K562 (cell line): Measurements from ENCODE around the gene RPS6KA6. TPM values are rescaled to one million over a fixed set of nuclear protein-coding genes. Genes with fewer than 3 reads are reported as not detected.

ENCODE experiments used
- ATAC-seq: fragments of 200-7000 bp; cut with Tn5 transposase; 3 replicates; pipeline ENCODE4 v1.9.1; 2020; ENCODE audit warnings: moderate library complexity
- BruUV-seq: library from RNA; stranded (reverse); fragments of 400-500 nt; replicated peaks from 2 replicates; lab custom pipeline; 2021; lab: Mats Ljungman, UMichigan
- CTCF ChIA-PET: fragments of 300-600 bp; formaldehyde crosslinking; extraction: SDS; loops from one replicate; lab custom pipeline; 2021; ENCODE audit warnings: low intra/inter-chr PET ratio; lab: Yijun Ruan, JAX
- POLR2A ChIA-PET: fragments of 300-600, 350-650 bp; sonication (Branson Sonifier 250); formaldehyde crosslinking; extraction: SDS; loops from one replicate; lab custom pipeline; 2021; ENCODE audit warnings: antibody characterized with exemption, inconsistent platforms; lab: Yijun Ruan, JAX
- DNase-seq, 4 experiments: peaks; one replicate each; pipeline versions ENCODE4 v3.0.0 to v3.0.0-alpha.2; 2011 to 2018; ENCODE audit warnings: low spot score in 3 of 4, mixed read lengths in 3 of 4; ENCODE audit errors: extremely low read depth in 1 of 4
- FAIRE-seq: peaks from 2 replicates; lab custom pipeline; 2011; peaks lifted over from hg19 to GRCh38; lab: Jason Lieb, UNC
- H2AFZ ChIP-seq: 2 replicates; pipeline ENCODE4 v1.6.0; 2011; ENCODE audit warnings: low read depth, low read length, control low read depth, inconsistent platforms
- H3K27ac ChIP-seq: fragments of 200-600 bp; 3 replicates; pipeline ENCODE4 v1.8.0; 2011; ENCODE audit warnings: low read depth, mild to moderate bottlenecking, control low read depth, inconsistent platforms, low read length, moderate library complexity, mixed read lengths; ENCODE audit errors: extremely low read depth
- H3K27me3 ChIP-seq, 2 experiments: fragments of 300-600 bp in 1 of 2; 2 replicates in 1 of 2; 3 replicates in 1 of 2; pipeline versions ENCODE4 v1.6.0 to v1.8.0; 2011; ENCODE audit warnings: inconsistent platforms in 2 of 2, low read length in 2 of 2, mild to moderate bottlenecking in 1 of 2, mixed read lengths in 1 of 2, moderate library complexity in 1 of 2; ENCODE audit not compliant: control insufficient read depth in 2 of 2, insufficient read depth in 2 of 2
- H3K36me3 ChIP-seq: fragments of 300-600 bp; 3 replicates; pipeline ENCODE4 v1.8.0; 2011; ENCODE audit warnings: mild to moderate bottlenecking, low read length, inconsistent platforms; ENCODE audit not compliant: control insufficient read depth, insufficient read depth
- H3K4me1 ChIP-seq, 2 experiments: fragments of 200-600 bp in 1 of 2; replicated peaks in 1 of 2; 2 replicates in 1 of 2; 3 replicates in 1 of 2; pipeline versions ENCODE4 v1.5.1 to v1.8.0; 2011; ENCODE audit warnings: inconsistent platforms in 2 of 2, low read length in 2 of 2, mild to moderate bottlenecking in 1 of 2, mixed read lengths in 1 of 2, moderate library complexity in 1 of 2; ENCODE audit not compliant: control insufficient read depth in 2 of 2, insufficient read depth in 2 of 2
- H3K4me2 ChIP-seq: 2 replicates; pipeline ENCODE4 v1.6.1; 2011; ENCODE audit warnings: low read length, control low read depth, inconsistent platforms, mixed read lengths; ENCODE audit not compliant: insufficient read depth
- H3K4me3 ChIP-seq: fragments of 200-600 bp; sonication (generic), shearing (Covaris generic); 2 replicates; pipeline ENCODE4 v1.5.1; 2016; ENCODE audit warnings: control low read depth, inconsistent platforms
- H3K79me2 ChIP-seq: fragments of 200-600 bp; 3 replicates; pipeline ENCODE4 v1.8.0; 2011; ENCODE audit warnings: low read length, inconsistent platforms; ENCODE audit not compliant: control insufficient read depth, insufficient read depth
- H3K9ac ChIP-seq, 2 experiments: 2 replicates each; pipeline versions ENCODE4 v1.6.0 to v1.6.1; 2011; ENCODE audit warnings: low read depth in 2 of 2, low read length in 2 of 2, control low read depth in 1 of 2, inconsistent platforms in 1 of 2, mild to moderate bottlenecking in 1 of 2, mixed read lengths in 1 of 2; ENCODE audit not compliant: insufficient read depth in 1 of 2
- H3K9me1 ChIP-seq: one replicate; pipeline ENCODE4 v1.6.0; 2011; ENCODE audit warnings: inconsistent platforms, mild to moderate bottlenecking, low read length, moderate library complexity; ENCODE audit not compliant: control insufficient read depth, insufficient read depth
- H3K9me3 ChIP-seq: replicated peaks from 2 replicates; pipeline ENCODE4 v1.5.1; 2011; ENCODE audit warnings: low read depth, low read length, inconsistent platforms; ENCODE audit not compliant: control insufficient read depth, insufficient read depth
- H4K20me1 ChIP-seq: replicated peaks from 2 replicates; pipeline ENCODE4 v1.6.1; 2011; ENCODE audit warnings: low read length, inconsistent platforms, mixed read lengths; ENCODE audit not compliant: control insufficient read depth, insufficient read depth
- ASH1L ChIP-seq: fragments of 450-650 bp; IDR thresholded peaks from 2 replicates; pipeline ENCODE4 v1.6.1; 2018; ENCODE audit warnings: borderline replicate concordance, mild to moderate bottlenecking, low read depth; ENCODE audit not compliant: partially characterized antibody
- FOSL1 ChIP-seq: fragments of 200-800 bp; sonication (Bioruptor generic); conservative IDR thresholded peaks from 2 replicates; pipeline ENCODE4 v1.6.1; 2016; ENCODE audit warnings: missing genetic modification characterization, missing compliant biosample characterization
- MEF2A ChIP-seq: IDR thresholded peaks from 2 replicates; pipeline ENCODE4 v1.6.1; 2011; ENCODE audit warnings: low read depth, mild to moderate bottlenecking, low read length, moderate library complexity; ENCODE audit not compliant: control insufficient read depth
- NFRKB ChIP-seq: fragments of 450-650 bp; IDR thresholded peaks from 2 replicates; pipeline ENCODE4 v1.6.1; 2016; ENCODE audit warnings: low read depth
- RFX1 ChIP-seq: fragments of 450-650 bp; IDR thresholded peaks from 2 replicates; pipeline ENCODE4 v1.6.1; 2016; ENCODE audit warnings: mild to moderate bottlenecking, moderate library complexity
- SAP30 ChIP-seq: fragments of 200-600 bp; sonication (generic); IDR thresholded peaks from 2 replicates; pipeline ENCODE4 v1.6.1; 2012; ENCODE audit warnings: borderline replicate concordance, low read depth, mild to moderate bottlenecking, moderate library complexity, low read length, control low read depth, inconsistent platforms; ENCODE audit not compliant: insufficient read depth, poor library complexity, severe bottlenecking
- ZFP36 ChIP-seq: fragments of 150-350 bp; IDR thresholded peaks from 2 replicates; pipeline ENCODE4 v1.6.1; 2018; ENCODE audit warnings: low read length, low read depth; ENCODE audit not compliant: partially characterized antibody
- ZFX ChIP-seq: sonication (generic); formaldehyde crosslinking; IDR thresholded peaks from 2 replicates; pipeline ENCODE4 v1.8.0; 2022; ENCODE audit warnings: mild to moderate bottlenecking, missing genetic modification reagents, moderate library complexity
- ZNF644 ChIP-seq: fragments of 200-800 bp; sonication (Bioruptor generic); IDR thresholded peaks from 2 replicates; pipeline ENCODE4 v1.6.1; 2016; ENCODE audit warnings: low read depth, missing genetic modification characterization, missing compliant biosample characterization
- WGBS: fragments of 100-300 bp; shearing (Covaris generic); methylation state at CpG from one replicate; pipeline ENCODE4 v1.1.6; 2016; ENCODE audit warnings: low coverage, mixed read lengths; ENCODE audit not compliant: insufficient coverage; ENCODE audit errors: missing lambda C conversion rate; 5-methylcytosine and 5-hydroxymethylcytosine counted together
- in situ Hi-C: fragments of 300-500 bp; cut with MboI; formaldehyde crosslinking; loops from 4 replicates; pipeline ENCODE4 v1.15.0; 2018; ENCODE audit warnings: inconsistent platforms, mixed read lengths
- intact Hi-C: fragments of 100-400 bp; cut with micrococcal nuclease; formaldehyde crosslinking; loops from 2 replicates; pipeline ENCODE4 v1.14.2; 2022
- polyA plus RNA-seq, 8 experiments: library from polyadenylated mRNA; depleted of rRNA in 4 of 8; stranded (reverse) in 5 of 8; unstranded in 3 of 8; fragments of >200 nt; fragmentation: Nextera tagmentation in 2 of 8; fragmentation: Illumina TruSeq in 1 of 8; extraction: Ambion mirVana in 2 of 8; extraction: Trizol in 1 of 8; gene quantifications; 2 replicates each; pipeline versions ENCODE4 v1.2.1 to v1.2.3, GENCODE V29; 2011 to 2014; ENCODE audit warnings: inconsistent platforms in 1 of 8, missing spikeins in 1 of 8
- total RNA-seq, 7 experiments: library from RNA; depleted of rRNA in 6 of 7; stranded (reverse); fragments of >200 nt in 6 of 7; fragmentation: Illumina TruSeq in 2 of 7; extraction: Trizol in 2 of 7; gene quantifications; 2 replicates each; pipeline versions ENCODE4 v1.2.1 to v1.2.3, GENCODE V29; 2011 to 2021; ENCODE audit warnings: low replicate concordance in 1 of 7
- TF ChIP-seq, protein P1 (sequence below): sonication (generic); formaldehyde crosslinking; IDR thresholded peaks from 2 replicates; pipeline ENCODE4 v1.8.1; 2022; ENCODE audit warnings: missing genetic modification reagents
- TF ChIP-seq, protein P2 (sequence below): fragments of 250-450 bp; sonication (Bioruptor Pico); IDR thresholded peaks from 2 replicates; pipeline ENCODE4 v1.4.0; 2020
- TF ChIP-seq, protein P3 (sequence below): fragments of 250-450 bp; sonication (Bioruptor Pico); IDR thresholded peaks from 2 replicates; pipeline ENCODE4 v1.8.0; 2021; ENCODE audit warnings: moderate library complexity, mild to moderate bottlenecking, inconsistent platforms

RPS6KA6 gene
- total and polyA plus RNA-seq, 9 of the 15 experiments (the other 6 are each of a cell fraction or from before 2014, with no cell fraction given): 0.11 TPM; not detected in 8

DNA sequence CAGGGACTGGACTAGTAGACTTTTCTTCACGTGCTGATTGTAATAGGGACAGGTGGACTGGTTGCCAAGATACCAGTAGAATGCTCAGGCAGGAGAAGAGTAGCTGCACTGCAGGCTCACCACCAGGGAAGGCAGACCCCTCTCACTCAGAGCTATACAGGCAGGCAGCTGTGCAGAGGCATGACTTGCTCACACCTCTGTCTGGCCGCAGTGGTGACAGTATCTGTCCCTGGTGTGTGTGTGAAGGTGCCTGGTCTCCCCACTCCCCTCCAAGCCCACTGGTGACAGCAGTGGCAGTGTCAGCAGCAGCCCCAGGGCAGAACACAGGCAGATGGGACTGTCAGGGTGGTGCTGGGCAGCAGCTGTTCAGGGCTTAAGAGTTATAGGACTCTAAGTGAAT, 140.7 kb downstream of the RPS6KA6 start:
- ATAC-seq (no peak), FAIRE-seq (no peak), DNase-seq (no peak)
- Histone ChIP-seq H2AFZ (no peak overlapping the region), H3K4me3 (no peak overlapping the region), H3K9me1 (no peaks in the 10 kb centered on the region), H3K36me3 (no peaks in the 10 kb centered on the region), H3K79me2 (no peaks in the 10 kb centered on the region), H3K9ac (no peak overlapping the region), H3K27ac (no peak overlapping the region), H3K4me1 (no peaks in the 10 kb centered on the region), H3K9me3 (no peaks in the 10 kb centered on the region), H4K20me1 (no peaks in the 10 kb centered on the region), H3K27me3 (no peaks in the 10 kb centered on the region), H3K4me2 (no peak overlapping the region)
- WGBS: 8% methylated on average over 2 of the region's 2 CpGs
- in situ Hi-C loops (no loop called here), intact Hi-C loops (loop anchor here (10.0 kb wide), 1 partner anchor 1007 kb away; no protein-coding TSS in a partner anchor)
- CTCF ChIA-PET: no interaction called here
- POLR2A ChIA-PET: no interaction called here
- no TSS peak for BruUV-seq
- TF ChIP-seq, protein P1, sequence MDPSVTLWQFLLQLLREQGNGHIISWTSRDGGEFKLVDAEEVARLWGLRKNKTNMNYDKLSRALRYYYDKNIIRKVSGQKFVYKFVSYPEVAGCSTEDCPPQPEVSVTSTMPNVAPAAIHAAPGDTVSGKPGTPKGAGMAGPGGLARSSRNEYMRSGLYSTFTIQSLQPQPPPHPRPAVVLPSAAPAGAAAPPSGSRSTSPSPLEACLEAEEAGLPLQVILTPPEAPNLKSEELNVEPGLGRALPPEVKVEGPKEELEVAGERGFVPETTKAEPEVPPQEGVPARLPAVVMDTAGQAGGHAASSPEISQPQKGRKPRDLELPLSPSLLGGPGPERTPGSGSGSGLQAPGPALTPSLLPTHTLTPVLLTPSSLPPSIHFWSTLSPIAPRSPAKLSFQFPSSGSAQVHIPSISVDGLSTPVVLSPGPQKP (CRISPR knock-in tag): no peak
- no peak for TF ChIP-seq FOSL1 (tag)
- TF ChIP-seq MEF2A: no peak
- TF ChIP-seq, protein P2, sequence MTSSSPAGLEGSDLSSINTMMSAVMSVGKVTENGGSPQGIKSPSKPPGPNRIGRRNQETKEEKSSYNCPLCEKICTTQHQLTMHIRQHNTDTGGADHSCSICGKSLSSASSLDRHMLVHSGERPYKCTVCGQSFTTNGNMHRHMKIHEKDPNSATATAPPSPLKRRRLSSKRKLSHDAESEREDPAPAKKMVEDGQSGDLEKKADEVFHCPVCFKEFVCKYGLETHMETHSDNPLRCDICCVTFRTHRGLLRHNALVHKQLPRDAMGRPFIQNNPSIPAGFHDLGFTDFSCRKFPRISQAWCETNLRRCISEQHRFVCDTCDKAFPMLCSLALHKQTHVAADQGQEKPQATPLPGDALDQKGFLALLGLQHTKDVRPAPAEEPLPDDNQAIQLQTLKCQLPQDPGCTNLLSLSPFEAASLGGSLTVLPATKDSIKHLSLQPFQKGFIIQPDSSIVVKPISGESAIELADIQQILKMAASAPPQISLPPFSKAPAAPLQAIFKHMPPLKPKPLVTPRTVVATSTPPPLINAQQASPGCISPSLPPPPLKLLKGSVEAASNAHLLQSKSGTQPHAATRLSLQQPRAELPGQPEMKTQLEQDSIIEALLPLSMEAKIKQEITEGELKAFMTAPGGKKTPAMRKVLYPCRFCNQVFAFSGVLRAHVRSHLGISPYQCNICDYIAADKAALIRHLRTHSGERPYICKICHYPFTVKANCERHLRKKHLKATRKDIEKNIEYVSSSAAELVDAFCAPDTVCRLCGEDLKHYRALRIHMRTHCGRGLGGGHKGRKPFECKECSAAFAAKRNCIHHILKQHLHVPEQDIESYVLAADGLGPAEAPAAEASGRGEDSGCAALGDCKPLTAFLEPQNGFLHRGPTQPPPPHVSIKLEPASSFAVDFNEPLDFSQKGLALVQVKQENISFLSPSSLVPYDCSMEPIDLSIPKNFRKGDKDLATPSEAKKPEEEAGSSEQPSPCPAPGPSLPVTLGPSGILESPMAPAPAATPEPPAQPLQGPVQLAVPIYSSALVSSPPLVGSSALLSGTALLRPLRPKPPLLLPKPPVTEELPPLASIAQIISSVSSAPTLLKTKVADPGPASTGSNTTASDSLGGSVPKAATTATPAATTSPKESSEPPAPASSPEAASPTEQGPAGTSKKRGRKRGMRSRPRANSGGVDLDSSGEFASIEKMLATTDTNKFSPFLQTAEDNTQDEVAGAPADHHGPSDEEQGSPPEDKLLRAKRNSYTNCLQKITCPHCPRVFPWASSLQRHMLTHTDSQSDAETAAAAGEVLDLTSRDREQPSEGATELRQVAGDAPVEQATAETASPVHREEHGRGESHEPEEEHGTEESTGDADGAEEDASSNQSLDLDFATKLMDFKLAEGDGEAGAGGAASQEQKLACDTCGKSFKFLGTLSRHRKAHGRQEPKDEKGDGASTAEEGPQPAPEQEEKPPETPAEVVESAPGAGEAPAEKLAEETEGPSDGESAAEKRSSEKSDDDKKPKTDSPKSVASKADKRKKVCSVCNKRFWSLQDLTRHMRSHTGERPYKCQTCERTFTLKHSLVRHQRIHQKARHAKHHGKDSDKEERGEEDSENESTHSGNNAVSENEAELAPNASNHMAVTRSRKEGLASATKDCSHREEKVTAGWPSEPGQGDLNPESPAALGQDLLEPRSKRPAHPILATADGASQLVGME (CRISPR knock-in tag): no peak
- TF ChIP-seq ZFP36: no peak
- TF ChIP-seq RFX1: no peak
- TF ChIP-seq, protein P3, sequence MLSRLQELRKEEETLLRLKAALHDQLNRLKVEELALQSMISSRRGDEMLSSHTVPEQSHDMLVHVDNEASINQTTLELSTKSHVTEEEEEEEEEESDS (CRISPR knock-in tag): no peak
- no peak for TF ChIP-seq NFRKB
- no peak for TF ChIP-seq ASH1L
- no peak for TF ChIP-seq ZFX (CRISPR knock-in tag)
- TF ChIP-seq SAP30: no peak
- no peak for TF ChIP-seq ZNF644 (tag)
